Erythroblast (primary cell): Measurements from ENCODE around the gene EMD.
"Not testable (repeated sequence)": the region's sequence is repeated elsewhere in the genome, so short reads cannot be mapped to it uniquely, and the experiment has no call there.

ENCODE experiments used
- GATA1 ChIP-seq: IDR thresholded peaks from 2 replicates; pipeline ENCODE4 v1.6.1; 2011; ENCODE audit warnings: low read depth, mild to moderate bottlenecking, control low read depth, low read length, moderate library complexity
- POLR2A ChIP-seq: IDR thresholded peaks from 2 replicates; pipeline ENCODE4 v1.6.1; 2011; ENCODE audit warnings: mild to moderate bottlenecking, low read length

GRCh38 chrX:154389812-154390747, 11.0 kb downstream of the EMD start:
- TF ChIP-seq POLR2A, GATA1: not testable (repeated sequence)
